ENCODE results near the gene GSAP.

DNA sequence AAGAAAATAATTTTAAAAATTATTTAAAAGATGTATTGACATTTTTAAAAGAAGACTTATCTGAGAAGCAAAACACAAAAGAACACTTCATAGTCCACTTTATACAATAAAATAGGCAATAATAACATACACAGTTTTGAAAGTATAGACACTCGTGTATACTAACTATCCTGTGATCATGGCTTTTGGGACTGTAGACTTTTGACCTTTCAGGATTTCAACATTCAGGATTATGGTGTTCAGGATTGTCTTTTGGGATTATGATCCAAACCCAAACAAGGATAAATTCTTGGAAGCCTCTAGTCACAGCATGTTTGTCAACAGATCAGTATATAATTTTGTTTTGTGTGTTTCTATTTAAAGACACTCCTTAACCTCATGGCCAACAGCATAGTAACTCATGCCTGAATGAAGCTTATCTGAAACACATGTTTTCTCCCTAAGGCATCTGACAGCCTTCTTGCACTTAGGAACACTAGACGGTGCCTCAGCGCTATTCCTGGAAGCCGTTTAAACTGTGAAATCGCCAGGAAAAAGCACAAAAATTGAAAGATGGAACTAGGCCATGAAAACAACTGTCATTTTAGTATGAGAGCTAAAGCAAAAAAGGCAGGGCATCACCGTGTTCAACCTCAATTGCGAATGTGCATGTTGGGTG is 29.9 kb downstream of the GSAP start:
- no peak for TF ChIP-seq POLR2A (IDR thresholded peaks at IDR 0.05)
- TF ChIP-seq, protein P1, sequence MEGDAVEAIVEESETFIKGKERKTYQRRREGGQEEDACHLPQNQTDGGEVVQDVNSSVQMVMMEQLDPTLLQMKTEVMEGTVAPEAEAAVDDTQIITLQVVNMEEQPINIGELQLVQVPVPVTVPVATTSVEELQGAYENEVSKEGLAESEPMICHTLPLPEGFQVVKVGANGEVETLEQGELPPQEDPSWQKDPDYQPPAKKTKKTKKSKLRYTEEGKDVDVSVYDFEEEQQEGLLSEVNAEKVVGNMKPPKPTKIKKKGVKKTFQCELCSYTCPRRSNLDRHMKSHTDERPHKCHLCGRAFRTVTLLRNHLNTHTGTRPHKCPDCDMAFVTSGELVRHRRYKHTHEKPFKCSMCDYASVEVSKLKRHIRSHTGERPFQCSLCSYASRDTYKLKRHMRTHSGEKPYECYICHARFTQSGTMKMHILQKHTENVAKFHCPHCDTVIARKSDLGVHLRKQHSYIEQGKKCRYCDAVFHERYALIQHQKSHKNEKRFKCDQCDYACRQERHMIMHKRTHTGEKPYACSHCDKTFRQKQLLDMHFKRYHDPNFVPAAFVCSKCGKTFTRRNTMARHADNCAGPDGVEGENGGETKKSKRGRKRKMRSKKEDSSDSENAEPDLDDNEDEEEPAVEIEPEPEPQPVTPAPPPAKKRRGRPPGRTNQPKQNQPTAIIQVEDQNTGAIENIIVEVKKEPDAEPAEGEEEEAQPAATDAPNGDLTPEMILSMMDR (IDR thresholded peaks at IDR 0.05) = no peak
